IPS DF 6.9 (cell line): ENCODE data around the gene CD8B.

Experiments
- DNase-seq: peaks from one replicate; pipeline ENCODE4 v3.0.0-alpha.2; 2013; ENCODE audit warnings: low read depth, low spot score
- H3K27ac ChIP-seq: one replicate; pipeline ENCODE4 v1.5.1; 2013; ENCODE audit warnings: low read length, control low read depth
- H3K27me3 ChIP-seq: 2 replicates; pipeline ENCODE4 v1.6.1; 2013; ENCODE audit warnings: mild to moderate bottlenecking, low read length; ENCODE audit not compliant: control insufficient read depth, insufficient read depth
- H3K36me3 ChIP-seq: 2 replicates; pipeline ENCODE4 v1.6.1; 2013; ENCODE audit warnings: low read length; ENCODE audit not compliant: control insufficient read depth, insufficient read depth
- H3K4me1 ChIP-seq: 2 replicates; pipeline ENCODE4 v1.6.1; 2013; ENCODE audit warnings: low read length; ENCODE audit not compliant: control insufficient read depth, insufficient read depth
- H3K4me3 ChIP-seq: 2 replicates; pipeline ENCODE4 v1.5.1; 2013; ENCODE audit warnings: mild to moderate bottlenecking, low read length
- H3K9me3 ChIP-seq: 2 replicates; pipeline ENCODE4 v1.6.1; 2013; ENCODE audit warnings: low read length, inconsistent platforms; ENCODE audit not compliant: control insufficient read depth, insufficient read depth
- whole genome bisulfite sequencing: extraction: QIAGEN DNeasy Blood & Tissue Kit; methylation state at CpG from one replicate; pipeline ENCODE4 v1.1.7; 2013; ENCODE audit warnings: mixed read lengths, missing lambda C conversion rate; ENCODE audit not compliant: insufficient read length, insufficient coverage; 5-methylcytosine and 5-hydroxymethylcytosine counted together

Gene CD8B

DNA sequence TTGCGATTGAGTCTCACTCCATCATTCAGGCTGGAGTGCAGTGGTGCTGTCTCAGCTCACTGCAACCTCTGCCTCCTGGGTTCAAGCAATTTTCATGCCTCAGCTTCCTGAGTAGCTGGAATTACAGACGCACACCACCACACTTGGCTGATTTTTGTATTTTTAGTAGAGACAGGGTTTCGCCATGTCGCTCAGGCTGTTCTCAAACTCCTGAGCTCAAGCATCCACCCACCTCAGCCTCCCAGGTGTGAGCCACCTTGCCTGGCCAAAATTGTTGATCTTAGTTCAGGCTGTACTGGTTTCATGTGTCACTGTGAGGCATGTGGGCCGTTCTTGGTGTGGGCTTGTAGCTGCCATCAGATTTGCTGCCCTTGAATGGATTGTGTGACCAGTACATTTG, 89.1 kb downstream of the CD8B start:
- no peaks in the 10 kb centered on the region for H3K9me3 ChIP-seq
- peaks cover 4% of the 10 kb centered on the region; the same call in 1 of the 2 replicates for H3K36me3 ChIP-seq
- no peak overlapping the region for H3K27ac ChIP-seq
- no peak for DNase-seq
- no peaks in the 10 kb centered on the region for H3K4me1 ChIP-seq
- no peak overlapping the region for H3K4me3 ChIP-seq
- H3K27me3 ChIP-seq = no peaks in the 10 kb centered on the region
- no CpG with 5 or more reads among the region's 5 CpGs for WGBS

GRCh38 chr2:86770816-86771301, 90.8 kb downstream of the CD8B start:
- Histone ChIP-seq H3K36me3 (peaks cover 4% of the 10 kb centered on the region; the same call in 1 of the 2 replicates), H3K4me1 (no peaks in the 10 kb centered on the region), H3K4me3 (no peak overlapping the region), H3K27ac (no peak overlapping the region), H3K9me3 (no peaks in the 10 kb centered on the region), H3K27me3 (no peaks in the 10 kb centered on the region)
- WGBS = no CpG with 5 or more reads among the region's 6 CpGs
- no peak for DNase-seq

- Histone ChIP-seq H3K4me3 (no peak overlapping the region), H3K27ac (no peak overlapping the region), H3K27me3 (no peaks in the 10 kb centered on the region), H3K9me3 (no peaks in the 10 kb centered on the region), H3K36me3 (peaks cover 4% of the 10 kb centered on the region; the same call in 1 of the 2 replicates), H3K4me1 (no peaks in the 10 kb centered on the region)
- DNase-seq = no peak
- WGBS = no CpG with 5 or more reads among the region's 4 CpGs
These were observed 91.8 kb downstream of the CD8B start for GRCh38 chr2:86769838-86770237.

DNA sequence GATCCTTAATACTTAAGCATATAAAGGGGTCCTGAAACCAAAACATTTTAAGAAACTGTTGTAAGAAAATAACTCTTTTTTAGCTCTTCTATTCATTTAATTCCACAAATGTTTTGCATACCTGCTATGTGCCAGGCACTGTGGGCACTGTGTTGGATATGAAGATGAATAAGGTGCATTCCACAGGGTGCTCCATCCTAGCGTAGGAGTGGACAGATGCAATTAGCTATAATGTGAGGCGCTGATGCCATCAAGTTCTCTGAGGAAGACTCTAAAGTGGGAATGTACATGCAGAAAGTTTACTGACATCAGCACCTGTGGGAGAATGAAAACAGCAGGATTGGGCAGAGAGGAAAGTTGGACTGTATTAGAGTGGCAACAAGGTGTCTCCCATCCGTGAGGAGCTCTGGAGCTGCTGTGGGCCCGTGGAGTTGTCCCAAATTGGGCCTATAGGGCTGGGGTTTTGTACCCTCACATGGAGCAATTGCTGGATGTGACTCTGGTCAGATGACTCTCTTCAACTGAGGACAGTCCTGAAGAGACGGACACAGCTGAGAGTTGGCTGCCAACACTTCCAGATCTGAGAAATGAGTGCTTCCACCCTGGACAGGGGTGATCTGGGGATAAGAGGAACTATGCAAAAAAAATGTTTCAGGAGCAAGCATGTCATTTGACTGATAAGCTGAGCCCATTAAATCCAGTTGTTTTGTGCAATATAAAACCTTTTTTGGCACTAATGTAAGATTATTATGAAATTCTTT, 93.3 kb downstream of the CD8B start:
- no CpG with 5 or more reads among the region's 5 CpGs for WGBS
- no peak for DNase-seq
- no peaks in the 10 kb centered on the region for H3K4me1 ChIP-seq
- peaks cover 4% of the 10 kb centered on the region; the same call in 1 of the 2 replicates for H3K36me3 ChIP-seq
- no peaks in the 10 kb centered on the region for H3K27me3 ChIP-seq
- no peak overlapping the region for H3K27ac ChIP-seq
- no peaks in the 10 kb centered on the region for H3K9me3 ChIP-seq
- H3K4me3 ChIP-seq = no peak overlapping the region
